ENCODE results near the gene BLVRB. TPM values are rescaled to one million over a fixed set of nuclear protein-coding genes. Genes with fewer than 3 reads are reported as not detected.
A peak's percentile ranks its signal among the peaks of the same experiment; 100 is the strongest.

The BLVRB gene
- total RNA-seq, 1 experiment from 2014 or later = 113 TPM

- ChIA-PET POLR2A (interaction anchor here (0.5 to 3.1 kb wide), 11 partner anchors 8 to 176 kb away, joined by 3 to 28 read pairs (median 6); partner anchors contain the start of genes BLVRB and SERTAD1), RAD21 (ENCODE audit: low non-redundant PET in 1 of 2, low total read pairs in 2 of 2, uncharacterized antibody in 2 of 2, unreplicated experiment in 2 of 2) (interaction anchor here (0.6 to 1.3 kb wide), 4 partner anchors 21 to 302 kb away, joined by 3 to 7 read pairs (median 4); partner anchors contain the start of gene BLVRB (in 1 of the 2)), CTCF (interaction anchor here (0.9 to 1.4 kb wide), 8 partner anchors 10 to 161 kb away, joined by 3 to 10 read pairs (median 4); partner anchors contain the start of gene BLVRB)
- intact Hi-C loops (cut with micrococcal nuclease) = loop anchor here (1.0 kb wide), 1 partner anchor 17 kb away; the partner anchor contains the start of gene SERTAD1
- H3K36me3 ChIP-seq (ENCODE audit: control insufficient read depth in 1 of 2, insufficient read depth in 2 of 2, low read length in 2 of 2) = peaks cover 13 to 18% of the 10 kb centered on the region in 2 experiments; a peak in 3 of 4 replicates
- BruUV-seq (replicated peaks) = no TSS peak
- no peaks in the 10 kb centered on the region for H3K27me3 ChIP-seq (ENCODE audit: insufficient read depth, low read length)
- H3K4me2 ChIP-seq (ENCODE audit: low read length) = peak overlapping the region; percentile 89
- no peaks in the 10 kb centered on the region for H3K9me3 ChIP-seq (ENCODE audit: control insufficient read depth in 1 of 2, insufficient read depth in 1 of 2, low read depth in 1 of 2, low read length in 2 of 2)
- peak; percentile 48 for TF ChIP-seq POLR2A (IDR thresholded peaks at IDR 0.05; ENCODE audit: borderline replicate concordance, extremely low read depth, insufficient read depth, insufficient read length)
- TF ChIP-seq ATF3 (IDR thresholded peaks at IDR 0.05) = no peak
- no peak for TF ChIP-seq REST (IDR thresholded peaks at IDR 0.05; ENCODE audit: low read depth)
- peak overlapping the region; percentile 97 for H3K27ac ChIP-seq (ENCODE audit: low read depth, low read length)
- ATAC-seq (no peak), DNase-seq (ENCODE audit: low read depth, low spot score) (no peak)
- H3K9ac ChIP-seq (ENCODE audit: low read length) = peak overlapping the region; percentile 85
- H4K20me1 ChIP-seq (ENCODE audit: insufficient read depth) = no peaks in the 10 kb centered on the region
- peaks cover 22 to 31% of the 10 kb centered on the region in 2 experiments for H3K4me1 ChIP-seq (ENCODE audit: control insufficient read depth in 1 of 2, insufficient read depth in 2 of 2, low read length in 2 of 2)
- H3K79me2 ChIP-seq (ENCODE audit: insufficient read depth, low read length) = peaks cover 30% of the 10 kb centered on the region
- no peak overlapping the region for H2AFZ ChIP-seq (ENCODE audit: low read depth, low read length, poor library complexity, severe bottlenecking)
- peak overlapping the region; percentile 71 to 100 for H3K4me3 ChIP-seq (replicated peaks in 1 of 2; ENCODE audit: low read depth in 1 of 2, low read length in 2 of 2)
- H3K9me2 ChIP-seq (ENCODE audit: insufficient read depth) = no peaks in the 10 kb centered on the region
Measured at GRCh38 chr19:40442328-40443130, 23.0 kb downstream of the BLVRB start.
